Measurements from ENCODE around the gene LRRK2.

DNA sequence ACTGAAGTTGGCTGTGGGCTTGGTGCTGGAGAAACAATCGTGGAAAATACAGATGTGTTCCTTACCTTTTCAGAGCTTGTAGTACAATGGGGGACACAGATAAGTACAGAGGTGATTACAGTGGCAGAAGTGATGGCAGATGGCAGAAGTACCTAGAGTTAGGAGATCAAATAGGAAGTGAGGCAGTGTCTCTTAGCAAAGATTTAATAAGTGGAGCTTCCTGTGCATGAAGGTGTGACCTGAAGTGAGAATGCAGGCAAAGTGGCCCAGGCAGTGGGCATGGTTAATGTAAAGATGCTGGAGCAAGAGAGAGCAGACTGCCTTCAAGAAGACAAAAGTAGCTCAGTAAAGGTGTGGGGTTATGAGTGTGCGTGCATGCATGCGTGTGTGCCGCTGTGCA is 16.0 kb downstream of the LRRK2 start:
- no peak for TF ChIP-seq CTCF (IDR thresholded peaks at IDR 0.05)
- TF ChIP-seq POLR2AphosphoS5 (IDR thresholded peaks at IDR 0.05): no peak
